Measurements from ENCODE around the gene LRRC26.
"Not testable (repeated sequence)": the region's sequence is repeated elsewhere in the genome, so short reads cannot be mapped to it uniquely, and the experiment has no call there.

LRRC26 gene

GRCh38 chr9:137129456-137130175 lies 40.2 kb downstream of the LRRC26 start:
- peak overlapping the region; percentile 81 for H3K4me3 ChIP-seq (ENCODE audit: low read depth, low read length)
- no peak for TF ChIP-seq CTCF (IDR thresholded peaks at IDR 0.05; ENCODE audit: insufficient read depth, low read length, missing control alignments)
- peak; percentile 49 for DNase-seq (ENCODE audit: low read depth, low spot score)
- POLR2A ChIA-PET: interaction anchor here (0.6 to 1.6 kb wide), 10 partner anchors 14 to 116 kb away, joined by 3 to 10 read pairs (median 4); partner anchors contain the start of genes ANAPC2, MAN1B1, RNF224 and SSNA1
- CTCF ChIA-PET: interaction anchor here (0.9 to 3.2 kb wide), 10 partner anchors 8 to 120 kb away, joined by 3 to 17 read pairs (median 4); partner anchors contain the start of gene GRIN1

- DNase-seq (ENCODE audit: low read depth, low spot score): no peak
- ChIA-PET CTCF (interaction anchor here (0.9 to 3.2 kb wide), 7 partner anchors 9 to 121 kb away, joined by 3 to 17 read pairs (median 4); partner anchors contain the start of gene GRIN1), POLR2A (interaction anchor here (0.6 to 1.6 kb wide), 10 partner anchors 15 to 117 kb away, joined by 3 to 10 read pairs (median 4); partner anchors contain the start of genes ANAPC2, MAN1B1, RNF224 and SSNA1)
- H3K4me3 ChIP-seq (ENCODE audit: low read depth, low read length): peak overlapping the region; percentile 81
- TF ChIP-seq CTCF (IDR thresholded peaks at IDR 0.05; ENCODE audit: insufficient read depth, low read length, missing control alignments): no peak
Observed at GRCh38 chr9:137128862-137129455, 40.9 kb downstream of the LRRC26 start.

- DNase-seq (ENCODE audit: low read depth, low spot score): no peak
- ChIA-PET CTCF (interaction anchor here (1.2 to 3.2 kb wide), 4 partner anchors 10 to 108 kb away, joined by 3 to 17 read pairs (median 6); partner anchors contain the start of genes GRIN1 and RNF224), POLR2A (interaction anchor here (0.6 kb wide), 1 partner anchor 21 kb away, joined by 3 read pairs; no protein-coding TSS in a partner anchor)
- TF ChIP-seq CTCF (IDR thresholded peaks at IDR 0.05; ENCODE audit: insufficient read depth, low read length, missing control alignments): no peak
- peak overlapping the region; percentile 81 for H3K4me3 ChIP-seq (ENCODE audit: low read depth, low read length)
Observed at GRCh38 chr9:137128158-137128861, 41.5 kb downstream of the LRRC26 start.

- ChIA-PET CTCF (interaction anchor here (1.0 to 1.6 kb wide), 4 partner anchors 14 to 109 kb away, joined by 3 to 7 read pairs (median 4); partner anchors contain the start of gene RNF224), POLR2A (no interaction called here)
- DNase-seq (ENCODE audit: low read depth, low spot score): no peak
- TF ChIP-seq CTCF (IDR thresholded peaks at IDR 0.05; ENCODE audit: insufficient read depth, low read length, missing control alignments): no peak
- no peak overlapping the region; the same call in 1 of the 2 replicates for H3K4me3 ChIP-seq (ENCODE audit: low read depth, low read length)
Observed at GRCh38 chr9:137127301-137128157, 42.3 kb downstream of the LRRC26 start.

- no peak overlapping the region for H3K4me3 ChIP-seq (ENCODE audit: low read depth, low read length)
- ChIA-PET CTCF (interaction anchor here (1.0 to 1.6 kb wide), 4 partner anchors 13 to 110 kb away, joined by 3 to 7 read pairs (median 4); partner anchors contain the start of gene RNF224), POLR2A (no interaction called here)
- no peak for TF ChIP-seq CTCF (IDR thresholded peaks at IDR 0.05; ENCODE audit: insufficient read depth, low read length, missing control alignments)
- no peak for DNase-seq (ENCODE audit: low read depth, low spot score)
Observed at GRCh38 chr9:137126786-137127185, 43.1 kb downstream of the LRRC26 start.

GRCh38 chr9:137123952-137124462 lies 45.8 kb downstream of the LRRC26 start:
- H3K4me3 ChIP-seq (ENCODE audit: low read depth, low read length); POLR2A ChIA-PET; DNase-seq (ENCODE audit: low read depth, low spot score): not testable (repeated sequence)
- CTCF ChIA-PET: interaction anchor here (0.6 to 3.9 kb wide), 4 partner anchors 9 to 112 kb away, joined by 3 to 28 read pairs (median 4); partner anchors contain the start of genes RNF224 and TPRN

Measured in AG04449 (cell line).